GDM1 (cell line): ENCODE data around the gene CCNI2.
A peak's percentile ranks its signal among the peaks of the same experiment; 100 is the strongest.

Experiments
- DNase-seq: peaks from one replicate; lab custom pipeline; 2025; lab: John Stamatoyannopoulos, UW

Gene CCNI2

GRCh38 chr5:132749506-132749905 lies 2.3 kb downstream of the CCNI2 start:
- DNase-seq, result no peak

DNA sequence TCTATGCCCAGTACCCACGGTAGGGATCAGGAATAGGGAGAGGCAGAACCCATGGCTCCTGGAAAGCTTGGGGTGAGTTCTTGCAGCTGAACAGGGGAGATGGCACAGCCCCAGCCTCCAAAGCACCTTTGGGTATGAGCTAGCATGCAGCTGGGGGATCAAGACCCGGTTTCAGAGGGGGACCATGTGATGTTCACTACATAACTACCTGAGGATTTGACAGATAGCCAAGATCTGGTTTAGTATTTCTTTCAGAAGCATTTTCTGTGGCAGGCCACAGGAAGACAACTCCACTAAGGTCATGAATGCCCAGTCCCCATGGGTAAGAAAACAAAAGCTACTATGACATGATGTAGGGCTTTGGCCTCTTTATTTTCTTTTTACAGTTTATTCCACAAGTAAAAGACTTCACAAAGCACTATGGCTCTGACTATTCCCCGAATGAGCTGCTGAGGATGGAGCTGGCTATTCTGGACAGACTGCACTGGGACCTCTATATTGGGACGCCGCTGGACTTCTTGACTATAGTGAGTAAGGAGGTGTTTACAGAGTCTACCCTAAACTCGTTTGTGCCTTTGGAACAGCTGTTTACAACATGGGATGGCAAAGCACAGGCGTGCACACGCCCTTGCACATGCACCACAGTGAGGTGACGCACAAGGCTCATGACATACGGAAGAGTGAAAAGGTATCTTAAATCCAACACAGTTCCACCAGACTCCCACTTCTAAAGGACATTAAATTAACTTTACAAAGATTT lies 3.4 kb downstream of the CCNI2 start:
- no peak for DNase-seq

DNA sequence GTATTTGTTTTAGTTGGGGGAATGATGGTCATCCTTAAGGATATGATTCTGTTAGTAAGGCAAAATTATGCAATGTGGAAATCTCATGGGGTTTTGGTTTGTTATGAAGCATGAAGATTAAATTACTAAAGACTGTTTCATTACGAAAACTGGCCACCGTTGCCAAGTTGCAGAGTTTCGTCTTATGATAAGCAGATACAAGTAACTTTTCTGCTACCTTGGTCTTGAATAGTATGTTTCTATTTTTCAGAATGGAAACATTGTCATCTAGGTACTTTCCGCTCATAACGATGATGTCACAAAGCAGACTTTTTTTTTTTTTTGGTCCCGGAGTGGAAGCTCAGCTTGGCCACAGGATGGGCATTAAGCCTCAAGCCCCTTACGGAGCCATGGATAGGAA lies 4.2 kb downstream of the CCNI2 start:
- DNase-seq, result no peak

- no peak for DNase-seq
Observed at GRCh38 chr5:132751971-132752580, 4.8 kb downstream of the CCNI2 start.

GRCh38 chr5:132752581-132753125 lies 5.4 kb downstream of the CCNI2 start:
- no peak for DNase-seq

- peak; percentile 8 for DNase-seq
Observed at GRCh38 chr5:132753135-132753987, 6.1 kb downstream of the CCNI2 start.

DNA sequence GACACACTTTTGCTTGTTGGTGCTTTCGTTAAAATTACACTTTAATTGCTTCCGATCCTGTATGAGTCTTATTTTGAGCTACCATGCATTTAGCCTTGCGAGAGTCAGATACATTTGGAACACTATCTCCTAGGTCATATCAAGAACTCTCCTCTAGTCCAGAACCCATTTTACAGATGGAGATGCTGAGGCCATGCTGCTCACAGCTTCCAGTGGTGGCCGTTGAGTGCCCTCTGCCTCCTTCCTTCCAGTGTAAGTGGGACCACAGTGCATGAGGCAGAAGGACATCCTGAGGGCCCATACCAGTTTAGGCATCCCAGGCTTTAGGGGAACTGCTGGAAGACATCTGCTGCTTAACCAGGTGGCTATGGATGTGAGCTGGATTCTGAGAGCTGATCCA lies 6.9 kb downstream of the CCNI2 start:
- no peak for DNase-seq

DNA sequence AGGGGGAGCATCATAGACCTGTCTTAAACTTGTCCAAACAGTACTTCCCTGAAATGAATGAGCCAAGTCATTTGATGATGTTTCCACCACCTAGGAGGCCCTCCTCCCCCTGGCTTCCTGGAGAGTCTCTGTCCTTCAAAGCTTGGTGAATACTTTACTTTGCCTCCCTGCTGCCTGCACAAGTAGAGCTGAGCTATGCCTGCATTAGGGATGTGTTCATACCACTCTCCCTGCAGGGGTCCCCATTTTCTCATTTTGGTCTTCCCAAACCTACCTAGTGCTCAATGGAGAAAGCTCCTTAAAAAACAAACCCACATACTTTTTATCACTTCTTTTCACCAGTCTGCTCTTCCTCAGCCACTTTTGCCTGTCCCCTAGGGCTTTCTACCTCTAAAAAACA lies 7.7 kb downstream of the CCNI2 start:
- DNase-seq, result no peak

GRCh38 chr5:132756542-132756941 lies 9.3 kb downstream of the CCNI2 start:
- no peak for DNase-seq

DNA sequence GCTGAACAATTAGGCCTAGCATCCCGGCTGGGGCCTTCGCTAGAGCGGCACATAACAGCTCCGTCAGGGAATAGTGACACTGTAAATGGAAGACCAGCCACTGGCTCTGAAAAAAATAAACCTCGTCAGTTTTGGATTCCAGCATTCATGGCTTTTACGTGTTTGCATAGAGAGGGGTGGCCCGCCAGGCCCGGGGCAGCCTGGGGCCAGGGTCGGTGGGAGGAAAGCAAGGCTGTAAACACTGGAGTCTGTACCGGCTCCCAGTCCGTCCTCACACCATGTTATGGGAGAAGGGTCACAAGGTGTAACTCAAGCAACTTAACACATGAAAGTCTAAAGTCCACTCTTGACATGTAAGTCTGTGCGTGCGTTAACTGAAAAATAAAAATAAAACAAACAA lies 11.2 kb downstream of the CCNI2 start:
- no peak for DNase-seq

GRCh38 chr5:132759114-132760048 lies 12.2 kb downstream of the CCNI2 start:
- no peak for DNase-seq

- no peak for DNase-seq
Observed at GRCh38 chr5:132760049-132760420, 12.8 kb downstream of the CCNI2 start.

GRCh38 chr5:132760601-132761317 lies 13.5 kb downstream of the CCNI2 start:
- DNase-seq, result no peak

DNA sequence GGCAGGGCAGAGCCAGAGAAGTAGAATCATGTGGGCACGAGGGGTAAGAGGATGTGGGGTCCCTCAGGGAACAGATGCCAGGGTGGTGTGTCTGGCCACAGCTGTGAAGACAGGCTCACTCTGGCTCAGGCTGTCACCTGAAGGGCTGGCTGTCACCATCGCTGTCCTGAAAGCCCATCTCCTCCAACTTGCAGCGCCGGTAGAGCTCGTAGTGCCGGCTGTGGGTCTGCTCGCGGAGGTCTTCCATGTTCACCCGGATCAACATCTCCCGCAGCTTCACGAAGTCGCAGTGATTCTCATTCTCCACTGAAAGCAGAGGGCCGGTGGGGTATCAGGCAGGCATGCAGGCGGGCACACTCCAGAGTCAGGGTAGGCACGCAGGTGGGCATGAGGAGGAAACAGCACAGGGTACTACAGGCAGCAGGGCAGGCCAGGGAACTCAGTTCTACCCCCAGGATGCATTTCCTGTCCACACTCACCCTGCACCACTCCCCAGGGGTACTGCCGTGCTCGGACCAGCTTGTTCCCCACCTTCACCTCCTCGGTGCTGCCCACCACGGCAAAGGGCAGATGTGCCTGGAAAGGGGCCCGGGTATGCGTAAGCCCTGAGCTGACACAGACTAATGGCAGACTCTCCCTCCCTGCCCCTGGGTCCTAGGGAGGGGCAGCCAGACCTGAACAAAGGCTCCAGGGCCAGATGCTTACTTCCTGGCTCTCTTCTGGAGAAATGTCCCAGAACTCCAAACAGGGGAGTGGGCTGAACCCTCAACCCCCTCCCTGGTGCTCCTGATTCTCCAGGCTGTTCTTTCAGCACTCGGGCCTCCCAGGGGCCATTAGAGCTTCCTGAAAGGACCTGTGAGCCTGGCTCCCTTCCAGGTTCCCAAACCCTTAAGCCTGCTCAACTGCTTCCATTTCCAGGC lies 14.4 kb downstream of the CCNI2 start:
- no peak for DNase-seq

DNA sequence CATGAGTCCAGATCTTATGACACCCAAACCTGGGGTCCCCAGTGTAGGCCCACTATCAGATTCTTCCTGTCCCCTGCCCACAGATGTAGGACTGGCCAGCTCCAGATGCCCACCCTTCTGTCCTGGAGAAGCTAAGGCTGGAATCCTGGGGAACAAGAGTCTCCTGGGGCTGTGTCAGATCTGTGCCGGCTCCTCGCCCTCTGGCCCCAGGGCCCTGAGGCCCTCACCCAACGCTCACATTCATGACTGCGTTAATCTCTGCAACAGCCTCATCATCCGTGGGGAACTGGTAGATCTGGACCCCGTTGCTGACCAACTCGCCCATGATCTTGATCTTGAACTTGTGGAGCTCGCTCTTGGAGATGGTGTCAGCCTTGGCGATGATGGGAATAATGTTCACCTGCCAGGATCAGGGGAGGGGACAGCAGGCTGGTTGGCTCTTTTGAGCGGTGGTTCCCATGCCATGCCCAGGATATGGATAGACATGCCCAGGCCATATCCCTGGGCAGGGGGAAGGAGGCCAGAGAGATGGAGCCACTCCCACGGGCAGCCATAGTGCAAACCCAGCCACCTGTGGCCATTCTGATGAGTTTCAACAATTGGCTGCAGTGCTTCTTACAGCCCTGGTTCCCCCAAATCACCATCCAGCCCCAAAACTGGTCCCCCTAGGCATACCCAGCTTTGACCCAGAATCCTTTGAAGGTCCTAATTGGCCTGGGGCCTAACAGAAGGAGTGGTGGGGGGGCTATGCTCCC lies 15.2 kb downstream of the CCNI2 start:
- no peak for DNase-seq

DNA sequence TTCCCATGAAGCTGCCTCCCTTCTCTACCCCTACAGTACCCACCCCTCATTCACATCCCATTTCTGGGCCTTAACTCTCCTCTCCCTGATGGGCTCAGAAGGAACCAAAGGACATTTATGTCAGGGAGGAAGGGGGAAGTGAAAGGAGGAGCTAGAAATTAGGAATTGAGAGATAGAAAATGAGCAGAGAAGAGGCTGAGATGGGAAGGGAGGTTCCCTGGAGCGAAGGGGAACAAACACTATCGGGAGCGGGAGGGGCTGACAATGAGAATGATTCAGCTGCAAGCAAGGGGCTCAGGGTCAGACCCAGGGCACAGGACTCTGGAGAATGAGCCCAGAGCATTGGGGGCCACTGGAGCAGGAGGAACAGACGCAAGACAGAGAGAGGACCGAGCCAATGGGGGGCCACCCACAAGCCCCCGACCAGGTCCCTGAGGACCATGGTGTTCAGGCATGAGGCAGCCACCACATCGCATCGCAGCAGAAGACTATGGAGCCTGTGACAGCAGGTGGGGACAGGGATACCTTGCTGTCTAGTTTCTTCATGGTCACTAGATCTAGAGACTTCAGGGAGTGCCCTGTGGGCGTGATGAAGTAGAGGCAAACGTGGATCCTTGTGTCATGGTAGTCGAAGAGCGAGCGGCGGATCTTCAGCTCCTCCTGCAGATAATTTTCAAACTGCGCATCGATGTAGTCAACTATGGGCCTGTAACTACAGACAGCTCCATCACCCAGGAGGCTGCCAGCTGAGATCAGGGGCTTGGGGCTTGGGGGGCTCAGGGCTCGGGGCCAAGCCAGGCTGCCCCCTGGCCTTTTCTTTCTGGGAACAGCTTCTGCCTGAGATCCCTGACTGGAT lies 16.2 kb downstream of the CCNI2 start:
- no peak for DNase-seq

- DNase-seq, result no peak
Observed at GRCh38 chr5:132764051-132764450, 16.8 kb downstream of the CCNI2 start.

DNA sequence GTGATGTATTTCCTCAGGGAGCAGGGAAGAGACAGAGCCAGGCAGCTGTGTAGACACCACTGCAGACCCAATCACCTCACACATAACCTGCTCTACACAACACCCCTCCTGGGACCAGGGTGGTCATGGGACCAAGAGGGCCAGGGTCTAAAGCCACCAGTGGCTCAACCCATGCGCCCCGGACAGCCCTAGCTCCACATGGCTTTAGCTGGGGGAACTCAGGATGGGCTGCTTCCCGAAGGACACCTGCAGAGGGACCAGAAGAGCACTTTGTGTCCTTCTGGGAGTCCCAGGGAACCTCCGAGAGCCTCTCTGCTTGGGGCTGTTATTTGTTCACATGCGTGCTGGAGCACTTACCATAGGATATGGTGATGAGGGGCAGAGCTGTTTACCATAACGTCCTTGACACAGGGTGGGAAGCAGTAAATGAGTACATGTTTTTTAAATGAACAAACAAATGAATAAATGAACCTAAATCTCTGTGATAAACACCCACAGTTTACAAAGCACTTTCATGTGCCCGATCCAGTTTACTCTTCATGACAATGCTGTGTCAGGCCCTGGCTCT lies 17.5 kb downstream of the CCNI2 start:
- no peak for DNase-seq
